MM.1S (cell line): ENCODE results near the gene C1orf198.

Source experiments
- EZH2 ChIP-seq: fragments of 300-600 bp; sonication (generic); optimal IDR thresholded peaks from 2 replicates; pipeline ENCODE3; 2017; ENCODE audit warnings: low read depth, mild to moderate bottlenecking, antibody characterized with exemption, low read length, mixed read lengths
- EZH2phosphoT487 ChIP-seq: fragments of 300-600 bp; sonication (generic); IDR thresholded peaks from 2 replicates; pipeline ENCODE4 v1.6.1; 2018; ENCODE audit warnings: antibody characterized with exemption, low read length
- TF ChIP-seq, protein P1 (sequence below): fragments of 300-600 bp; sonication (generic); IDR thresholded peaks from 2 replicates; pipeline ENCODE4 v1.5.1; 2016; ENCODE audit warnings: antibody characterized with exemption, low read length, mixed read lengths

DNA sequence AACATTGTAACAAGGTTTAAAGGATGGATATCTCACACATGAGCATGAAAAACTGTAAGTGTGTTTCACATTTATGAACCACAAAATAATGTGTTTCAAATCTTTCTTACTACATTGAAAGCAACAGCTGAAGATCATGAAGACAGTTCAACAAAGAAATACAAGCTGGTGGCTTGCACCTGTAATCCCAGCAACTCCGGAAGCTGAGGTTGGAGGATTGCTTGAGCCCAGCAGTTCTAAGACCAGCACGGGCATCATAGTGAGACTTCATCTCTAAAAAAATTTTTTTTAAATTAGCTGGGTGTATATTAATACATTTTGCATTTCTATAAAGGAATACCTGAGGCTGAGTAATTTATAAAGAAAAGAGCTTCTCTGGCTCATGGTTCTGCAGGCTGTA, 27.1 kb upstream of the C1orf198 start:
- TF ChIP-seq, protein P1, sequence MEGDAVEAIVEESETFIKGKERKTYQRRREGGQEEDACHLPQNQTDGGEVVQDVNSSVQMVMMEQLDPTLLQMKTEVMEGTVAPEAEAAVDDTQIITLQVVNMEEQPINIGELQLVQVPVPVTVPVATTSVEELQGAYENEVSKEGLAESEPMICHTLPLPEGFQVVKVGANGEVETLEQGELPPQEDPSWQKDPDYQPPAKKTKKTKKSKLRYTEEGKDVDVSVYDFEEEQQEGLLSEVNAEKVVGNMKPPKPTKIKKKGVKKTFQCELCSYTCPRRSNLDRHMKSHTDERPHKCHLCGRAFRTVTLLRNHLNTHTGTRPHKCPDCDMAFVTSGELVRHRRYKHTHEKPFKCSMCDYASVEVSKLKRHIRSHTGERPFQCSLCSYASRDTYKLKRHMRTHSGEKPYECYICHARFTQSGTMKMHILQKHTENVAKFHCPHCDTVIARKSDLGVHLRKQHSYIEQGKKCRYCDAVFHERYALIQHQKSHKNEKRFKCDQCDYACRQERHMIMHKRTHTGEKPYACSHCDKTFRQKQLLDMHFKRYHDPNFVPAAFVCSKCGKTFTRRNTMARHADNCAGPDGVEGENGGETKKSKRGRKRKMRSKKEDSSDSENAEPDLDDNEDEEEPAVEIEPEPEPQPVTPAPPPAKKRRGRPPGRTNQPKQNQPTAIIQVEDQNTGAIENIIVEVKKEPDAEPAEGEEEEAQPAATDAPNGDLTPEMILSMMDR = no peak
- TF ChIP-seq EZH2 (no peak), EZH2phosphoT487 (no peak)
